Fibroblast of the aortic adventitia (primary cell): Measurements from ENCODE around the gene GALNT9. TPM values are rescaled to one million over a fixed set of nuclear protein-coding genes. Genes with fewer than 3 reads are reported as not detected.

ENCODE experiments used
- DNase-seq: peaks from one replicate; pipeline ENCODE4 v3.0.0-alpha.2; 2010; ENCODE audit warnings: low read depth
- H3K4me3 ChIP-seq: 2 replicates; pipeline ENCODE4 v1.5.1; 2011; ENCODE audit warnings: low read depth, mild to moderate bottlenecking, control low read depth, low read length, moderate library complexity
- total RNA-seq: library from RNA; depleted of rRNA; stranded (reverse); fragments of >200 nt; gene quantifications from 2 replicates; pipeline ENCODE4 v1.2.3, GENCODE V29; 2012; ENCODE audit warnings: low replicate concordance
- TF ChIP-seq, protein P1 (sequence below): IDR thresholded peaks from 2 replicates; pipeline ENCODE4 v1.5.1; 2011; ENCODE audit warnings: mild to moderate bottlenecking, low read length, control low read depth, inconsistent platforms; ENCODE audit not compliant: insufficient read depth

Gene GALNT9
- total RNA-seq, 1 donor, result not detected

DNA sequence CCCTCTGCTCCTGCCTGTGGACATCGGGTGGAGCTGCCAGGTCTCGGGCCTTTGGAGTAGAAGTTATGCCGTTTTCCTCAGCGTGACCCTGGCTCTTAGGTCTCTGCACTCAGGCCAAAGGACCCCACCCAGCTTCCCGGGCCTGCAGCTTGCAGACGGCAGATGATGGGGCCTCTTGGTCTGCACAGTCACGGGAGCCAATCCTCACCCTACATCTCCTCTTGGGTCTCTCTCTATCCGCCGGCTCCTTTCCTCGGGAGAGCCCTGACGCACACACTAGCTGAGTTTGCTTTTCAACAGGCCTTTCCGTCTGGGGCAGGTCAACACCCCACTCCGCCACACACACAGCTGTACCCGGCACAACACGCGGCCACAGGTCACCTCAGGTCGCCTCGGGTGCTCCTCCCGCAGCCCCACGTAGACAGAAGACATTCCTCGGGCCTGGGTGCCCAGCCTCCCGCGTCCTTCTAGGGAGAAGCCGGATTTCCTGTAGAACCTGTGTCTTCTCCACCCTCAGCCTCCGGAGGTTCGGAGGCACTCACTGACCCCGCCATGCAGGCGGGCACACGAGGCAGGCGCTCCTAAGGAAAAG, 9.9 kb downstream of the GALNT9 start:
- DNase-seq, result no peak
- no peak overlapping the region for H3K4me3 ChIP-seq

DNA sequence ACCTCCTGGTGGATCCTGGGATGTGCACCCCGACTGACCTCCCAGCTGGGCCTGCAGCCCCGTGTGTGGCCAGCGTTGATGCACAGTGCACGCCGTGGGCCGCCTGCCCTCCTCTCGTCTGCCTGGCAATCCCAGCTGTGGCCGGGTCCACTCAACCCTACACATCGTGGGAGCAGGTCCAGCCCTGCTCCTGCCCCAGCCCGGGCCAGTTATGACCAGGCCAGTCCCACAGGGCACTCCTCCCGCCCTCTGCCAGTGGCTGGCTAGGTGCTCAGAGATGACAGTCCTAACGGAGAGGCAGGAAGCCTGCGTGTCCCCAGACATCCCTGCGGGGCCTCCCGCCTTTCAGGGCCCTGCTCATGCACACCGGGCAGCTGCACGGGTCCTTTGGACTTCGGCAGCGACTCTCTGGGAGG, 10.8 kb downstream of the GALNT9 start:
- no peak overlapping the region for H3K4me3 ChIP-seq
- TF ChIP-seq, protein P1, sequence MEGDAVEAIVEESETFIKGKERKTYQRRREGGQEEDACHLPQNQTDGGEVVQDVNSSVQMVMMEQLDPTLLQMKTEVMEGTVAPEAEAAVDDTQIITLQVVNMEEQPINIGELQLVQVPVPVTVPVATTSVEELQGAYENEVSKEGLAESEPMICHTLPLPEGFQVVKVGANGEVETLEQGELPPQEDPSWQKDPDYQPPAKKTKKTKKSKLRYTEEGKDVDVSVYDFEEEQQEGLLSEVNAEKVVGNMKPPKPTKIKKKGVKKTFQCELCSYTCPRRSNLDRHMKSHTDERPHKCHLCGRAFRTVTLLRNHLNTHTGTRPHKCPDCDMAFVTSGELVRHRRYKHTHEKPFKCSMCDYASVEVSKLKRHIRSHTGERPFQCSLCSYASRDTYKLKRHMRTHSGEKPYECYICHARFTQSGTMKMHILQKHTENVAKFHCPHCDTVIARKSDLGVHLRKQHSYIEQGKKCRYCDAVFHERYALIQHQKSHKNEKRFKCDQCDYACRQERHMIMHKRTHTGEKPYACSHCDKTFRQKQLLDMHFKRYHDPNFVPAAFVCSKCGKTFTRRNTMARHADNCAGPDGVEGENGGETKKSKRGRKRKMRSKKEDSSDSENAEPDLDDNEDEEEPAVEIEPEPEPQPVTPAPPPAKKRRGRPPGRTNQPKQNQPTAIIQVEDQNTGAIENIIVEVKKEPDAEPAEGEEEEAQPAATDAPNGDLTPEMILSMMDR, result no peak
- DNase-seq, result no peak

More for the DNA sequence above, 9.9 kb downstream of the GALNT9 start:
- TF ChIP-seq, protein P1, result no peak

DNA sequence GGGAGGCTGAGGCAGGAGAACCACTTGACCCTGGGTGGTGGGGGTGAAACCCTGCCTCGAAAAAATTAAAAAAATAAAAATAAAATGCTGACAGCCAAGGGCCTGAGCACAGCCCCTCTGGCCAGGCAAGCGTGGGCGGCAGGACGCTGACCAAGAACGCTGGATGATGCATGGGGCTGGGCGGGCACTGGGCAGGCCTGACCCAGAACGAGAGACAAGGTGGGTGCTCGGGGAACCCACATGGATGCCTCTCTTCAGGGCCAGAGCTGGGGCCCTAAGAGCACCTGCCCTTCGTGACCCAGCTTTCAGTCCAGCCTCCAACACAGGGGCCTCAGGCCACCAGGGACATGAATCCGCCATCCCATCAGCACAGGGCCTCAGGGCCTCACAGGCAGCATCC, 11.3 kb downstream of the GALNT9 start:
- TF ChIP-seq, protein P1, result no peak
- H3K4me3 ChIP-seq, result no peak overlapping the region
- no peak for DNase-seq

DNA sequence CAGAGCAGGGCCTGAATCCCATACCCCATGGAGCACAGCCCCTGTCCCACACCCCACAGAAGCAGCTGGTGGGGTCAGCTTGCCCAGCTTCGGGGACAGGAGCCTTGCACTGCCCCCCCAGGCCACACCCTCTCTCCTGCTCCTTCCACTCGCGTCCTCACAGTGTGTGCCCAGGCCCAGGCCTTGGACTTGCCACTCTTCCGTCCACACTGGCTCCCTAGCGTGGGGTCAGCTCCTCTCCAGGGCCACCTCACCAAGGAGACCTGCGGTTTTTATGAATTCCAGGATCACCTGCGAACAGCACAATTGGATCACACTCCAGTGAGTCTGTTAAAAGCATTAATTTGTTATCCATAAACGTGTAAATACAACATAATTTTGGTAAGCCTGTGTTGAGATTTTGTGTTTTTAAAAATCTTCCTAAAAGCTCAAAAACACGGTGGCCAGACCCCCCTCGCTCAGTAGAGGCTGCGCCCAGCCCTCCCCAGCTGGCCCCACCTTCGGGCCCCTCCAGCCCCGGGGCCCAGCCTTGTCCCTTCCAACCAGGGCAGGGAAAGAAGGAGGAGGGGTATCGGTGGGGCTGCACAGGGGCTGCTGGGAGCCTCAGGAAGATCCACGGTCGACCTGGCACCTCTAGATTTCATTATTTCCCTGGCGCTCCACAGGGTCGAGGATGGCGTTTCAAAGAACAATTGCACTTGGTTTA, 12.0 kb downstream of the GALNT9 start:
- no peak for DNase-seq
- TF ChIP-seq, protein P1, result no peak
- no peak overlapping the region for H3K4me3 ChIP-seq

DNA sequence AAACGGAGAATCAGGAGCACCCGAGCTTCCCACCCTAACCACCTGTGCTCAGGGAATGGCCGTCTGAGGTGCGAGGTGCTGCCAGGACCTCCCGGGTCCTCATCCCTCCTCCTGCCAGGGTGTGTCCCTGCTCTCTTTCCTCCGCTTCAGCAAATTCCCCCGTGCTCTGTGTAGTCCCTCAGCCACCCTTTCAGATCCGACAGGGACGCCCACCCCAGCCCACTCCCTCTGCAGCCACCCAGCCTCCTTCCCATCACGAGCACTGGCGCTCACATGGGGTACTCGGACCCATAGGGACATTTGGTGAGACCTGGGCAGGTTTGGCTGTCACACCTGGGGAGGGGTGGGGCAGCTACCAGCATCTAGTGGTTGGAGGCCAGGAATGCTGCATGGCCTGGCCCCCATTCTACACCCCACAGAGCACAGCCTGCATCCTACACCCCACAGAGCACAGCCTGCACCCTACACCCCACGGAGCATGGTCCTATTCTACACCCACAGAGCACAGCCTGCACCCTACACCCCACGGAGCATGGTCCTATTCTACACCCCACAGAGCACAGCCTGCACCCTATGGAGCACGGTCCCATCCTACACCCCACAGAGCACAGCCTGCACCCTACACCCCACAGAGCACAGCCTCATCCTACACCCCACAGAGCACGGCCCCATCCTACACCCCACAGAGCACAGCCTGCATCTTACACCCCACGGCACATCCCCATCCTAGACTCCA, 12.7 kb downstream of the GALNT9 start:
- H3K4me3 ChIP-seq, result no peak overlapping the region
- TF ChIP-seq, protein P1, result no peak
- no peak for DNase-seq

DNA sequence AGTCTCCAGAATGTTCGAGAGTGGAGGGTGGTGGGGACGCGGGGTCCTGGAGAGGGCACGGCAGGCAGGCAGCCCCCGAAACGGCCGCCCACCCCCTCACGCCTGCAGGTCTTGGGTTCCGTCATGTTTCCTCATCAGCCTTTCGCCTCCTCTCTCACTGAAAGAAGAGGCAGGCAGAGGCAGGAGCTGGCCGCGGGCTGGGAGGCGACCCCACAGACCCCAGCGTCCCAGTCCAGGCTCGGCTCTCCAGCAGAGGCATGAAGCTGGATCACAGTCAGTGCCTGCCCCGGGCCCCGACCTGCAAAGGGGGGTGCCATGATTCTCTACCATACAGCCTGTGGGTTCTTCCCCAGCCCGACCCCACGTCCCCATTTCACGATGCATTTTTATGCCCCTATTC, 13.4 kb downstream of the GALNT9 start:
- no peak for DNase-seq
- no peak overlapping the region for H3K4me3 ChIP-seq
- TF ChIP-seq, protein P1, result no peak
